Lung (tissue), 12 donors: Measurements from ENCODE around the gene TSC1. TPM values are rescaled to one million over a fixed set of nuclear protein-coding genes. Genes with fewer than 3 reads are reported as not detected.
A peak's percentile ranks its signal among the peaks of the same experiment; 100 is the strongest.

Source experiments
- ATAC-seq: fragments of 200-7000 bp; cut with Tn5 transposase; one replicate; pipeline ENCODE4 v1.9.1; 2020; ENCODE audit warnings: moderate number of reproducible peaks; ENCODE audit not compliant: insufficient read depth, low FRiP score
- DNase-seq, 3 donors: peaks; one replicate each; pipeline ENCODE4 v3.0.0-alpha.2; 2013 to 2017
- H3K27ac ChIP-seq, 2 donors: one replicate each; pipeline ENCODE4 v1.5.1; 2013; ENCODE audit warnings: mild to moderate bottlenecking in 2 of 2, moderate library complexity in 2 of 2, control low read depth in 1 of 2, inconsistent platforms in 1 of 2, low read depth in 1 of 2, low read length in 1 of 2
- H3K27me3 ChIP-seq, 3 donors: one replicate each; pipeline ENCODE4 v1.5.1; 2013; ENCODE audit warnings: low read length in 2 of 3; ENCODE audit not compliant: control insufficient read depth in 3 of 3, insufficient read depth in 3 of 3
- H3K36me3 ChIP-seq, 4 donors: one replicate each; pipeline ENCODE4 v1.5.1; 2013; ENCODE audit warnings: low read length in 4 of 4, mild to moderate bottlenecking in 1 of 4, moderate library complexity in 1 of 4; ENCODE audit not compliant: control insufficient read depth in 4 of 4, insufficient read depth in 4 of 4
- H3K4me1 ChIP-seq, 5 donors: one replicate each; pipeline ENCODE4 v1.5.1; 2013; ENCODE audit warnings: low read length in 5 of 5, mild to moderate bottlenecking in 2 of 5, moderate library complexity in 1 of 5; ENCODE audit not compliant: control insufficient read depth in 5 of 5, insufficient read depth in 5 of 5
- H3K4me3 ChIP-seq: one replicate; pipeline ENCODE4 v1.5.1; 2013; ENCODE audit warnings: mild to moderate bottlenecking, control low read depth, moderate library complexity
- H3K9ac ChIP-seq, 2 donors: one replicate each; pipeline ENCODE4 v1.5.1; 2013; ENCODE audit warnings: low read length in 2 of 2, control low read depth in 1 of 2; ENCODE audit not compliant: insufficient read depth in 1 of 2
- H3K9me3 ChIP-seq, 4 donors: one replicate each; pipeline ENCODE4 v1.5.1; 2013; ENCODE audit warnings: low read length in 3 of 4, mild to moderate bottlenecking in 1 of 4, moderate library complexity in 1 of 4; ENCODE audit not compliant: control insufficient read depth in 4 of 4, insufficient read depth in 3 of 4
- WGBS, 2 donors: extraction: QIAGEN DNeasy Blood & Tissue Kit; methylation state at CpG; one replicate each; pipeline ENCODE4 v1.1.7; 2013; 5-methylcytosine and 5-hydroxymethylcytosine counted together
- polyA plus RNA-seq, 2 donors: library from polyadenylated mRNA; stranded (reverse); fragments of 200-250 nt; gene quantifications; one replicate each; pipeline ENCODE4 v1.2.1, GENCODE V29; 2013
- total RNA-seq, 2 donors: library from RNA; depleted of rRNA in 1 of 2; stranded (reverse); fragments of >200 nt in 1 of 2; gene quantifications; one replicate each; pipeline ENCODE4 v1.2.1, GENCODE V29; 2014 to 2021
- TF ChIP-seq, protein P1 (sequence below): IDR thresholded peaks from 2 replicates; pipeline ENCODE4 v1.5.1; 2012; ENCODE audit warnings: mild to moderate bottlenecking; ENCODE audit errors: control extremely low read depth, extremely low read depth
- donor health status: control.
- donor health status: control.
- donor health status: Bipolar disorder and iron deficiency.
- donor health status: healthy.
- donor health status: DM: yes; HTN: yes; CAD: no.

Gene TSC1
- total and polyA plus RNA-seq, 4 donors = 11.4 to 76.6 (median 33.5) TPM

- no peak overlapping the region for H3K9ac ChIP-seq
- peaks cover 23 to 70% (median 45%) of the 10 kb centered on the region in 4 donors for H3K36me3 ChIP-seq
- no peak for ATAC-seq
- TF ChIP-seq, protein P1, sequence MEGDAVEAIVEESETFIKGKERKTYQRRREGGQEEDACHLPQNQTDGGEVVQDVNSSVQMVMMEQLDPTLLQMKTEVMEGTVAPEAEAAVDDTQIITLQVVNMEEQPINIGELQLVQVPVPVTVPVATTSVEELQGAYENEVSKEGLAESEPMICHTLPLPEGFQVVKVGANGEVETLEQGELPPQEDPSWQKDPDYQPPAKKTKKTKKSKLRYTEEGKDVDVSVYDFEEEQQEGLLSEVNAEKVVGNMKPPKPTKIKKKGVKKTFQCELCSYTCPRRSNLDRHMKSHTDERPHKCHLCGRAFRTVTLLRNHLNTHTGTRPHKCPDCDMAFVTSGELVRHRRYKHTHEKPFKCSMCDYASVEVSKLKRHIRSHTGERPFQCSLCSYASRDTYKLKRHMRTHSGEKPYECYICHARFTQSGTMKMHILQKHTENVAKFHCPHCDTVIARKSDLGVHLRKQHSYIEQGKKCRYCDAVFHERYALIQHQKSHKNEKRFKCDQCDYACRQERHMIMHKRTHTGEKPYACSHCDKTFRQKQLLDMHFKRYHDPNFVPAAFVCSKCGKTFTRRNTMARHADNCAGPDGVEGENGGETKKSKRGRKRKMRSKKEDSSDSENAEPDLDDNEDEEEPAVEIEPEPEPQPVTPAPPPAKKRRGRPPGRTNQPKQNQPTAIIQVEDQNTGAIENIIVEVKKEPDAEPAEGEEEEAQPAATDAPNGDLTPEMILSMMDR = no peak
- H3K27me3 ChIP-seq = no peaks in the 10 kb centered on the region
- no peak overlapping the region for H3K27ac ChIP-seq
- peaks cover 0 to 30% (median 6%) of the 10 kb centered on the region in 5 donors for H3K4me1 ChIP-seq
- DNase-seq = no peak
- WGBS, 2 donors = 95% methylated on average over 7 of the region's 7 CpGs
- H3K4me3 ChIP-seq = no peak overlapping the region
- H3K9me3 ChIP-seq = peaks cover 0 to 2% (median 0%) of the 10 kb centered on the region in 4 donors
Observed at GRCh38 chr9:132898051-132898450, 46.4 kb downstream of the TSC1 start.

DNA sequence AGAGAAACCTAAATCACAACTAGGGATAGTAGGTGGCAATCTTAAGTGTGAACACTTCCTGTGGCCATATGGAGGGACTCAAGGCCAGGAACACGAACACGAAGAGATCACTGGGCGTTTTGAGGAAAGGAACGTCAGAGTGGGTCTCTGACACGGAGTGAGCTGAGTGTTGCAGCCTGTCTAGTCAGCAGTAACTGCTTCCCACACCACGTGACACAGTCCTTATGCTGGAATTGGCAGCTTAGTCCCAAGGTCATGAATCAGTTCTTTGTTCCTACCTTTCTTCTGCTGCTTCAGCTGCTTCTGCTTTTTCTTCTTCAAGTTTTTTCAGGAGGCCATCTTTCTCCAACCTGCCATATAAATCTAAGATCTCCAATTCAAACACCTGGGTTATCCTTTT is 47.5 kb downstream of the TSC1 start:
- no peak for ATAC-seq
- 79 to 80% methylated on average over 6 of the region's 6 CpGs for WGBS, 2 donors
- no peak overlapping the region for H3K4me3 ChIP-seq
- peaks cover 0 to 2% (median 0%) of the 10 kb centered on the region in 4 donors for H3K9me3 ChIP-seq
- peak overlapping the region in 1 of 2 donors; percentile 24 for H3K27ac ChIP-seq
- peaks cover 21 to 61% (median 44%) of the 10 kb centered on the region in 4 donors for H3K36me3 ChIP-seq
- no peak overlapping the region for H3K9ac ChIP-seq
- TF ChIP-seq, protein P1 = no peak
- H3K27me3 ChIP-seq = no peaks in the 10 kb centered on the region
- DNase-seq = peak in 2 of 3 donors; percentile 23 to 65
- peaks cover 0 to 32% (median 6%) of the 10 kb centered on the region in 5 donors for H3K4me1 ChIP-seq

DNA sequence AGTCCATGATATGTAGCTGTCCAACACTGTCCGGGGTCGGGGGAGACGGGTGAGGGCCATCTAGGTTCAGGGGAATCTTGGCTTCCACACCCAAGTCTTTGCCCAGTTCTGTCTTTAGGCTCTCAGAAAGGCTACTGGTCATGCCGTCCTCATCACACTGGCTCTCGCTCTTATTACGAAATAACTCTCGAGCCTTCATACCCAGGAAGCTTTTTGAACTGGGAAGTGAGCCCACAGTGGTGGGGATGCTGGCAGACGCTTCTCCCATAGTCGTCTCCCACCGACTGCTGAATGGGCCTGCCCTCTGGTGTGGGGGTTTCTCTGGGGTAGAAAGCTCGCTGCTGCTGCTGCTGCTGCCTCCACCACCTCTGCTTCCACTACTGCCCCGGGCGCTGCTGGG is 48.2 kb downstream of the TSC1 start:
- H3K27ac ChIP-seq = peak overlapping the region in 1 of 2 donors; percentile 32
- H3K4me3 ChIP-seq = no peak overlapping the region
- no peaks in the 10 kb centered on the region for H3K27me3 ChIP-seq
- peaks cover 0 to 2% (median 0%) of the 10 kb centered on the region in 4 donors for H3K9me3 ChIP-seq
- peaks cover 0 to 32% (median 6%) of the 10 kb centered on the region in 5 donors for H3K4me1 ChIP-seq
- TF ChIP-seq, protein P1 = no peak
- WGBS, 2 donors = 75 to 78% methylated on average over 13 of the region's 13 CpGs
- ATAC-seq (no peak), DNase-seq (no peak)
- no peak overlapping the region for H3K9ac ChIP-seq
- peaks cover 21 to 55% (median 40%) of the 10 kb centered on the region in 4 donors for H3K36me3 ChIP-seq
